GM12874 (cell line): ENCODE measurements around the gene APBA2.

Experiments used
- CTCF ChIP-seq: IDR thresholded peaks from 2 replicates; pipeline ENCODE4 v1.5.1; 2011; ENCODE audit warnings: low read depth, mild to moderate bottlenecking, control low read depth, low read length, moderate library complexity; ENCODE audit not compliant: insufficient read depth

The APBA2 gene

GRCh38 chr15:29048011-29048410 lies 162.2 kb downstream of the APBA2 start:
- TF ChIP-seq CTCF = no peak

GRCh38 chr15:29050870-29051269 lies 165.1 kb downstream of the APBA2 start:
- TF ChIP-seq CTCF = no peak

- no peak for TF ChIP-seq CTCF
Observed at GRCh38 chr15:29051422-29051821, 165.6 kb downstream of the APBA2 start.

GRCh38 chr15:29053006-29053405 lies 167.2 kb downstream of the APBA2 start:
- TF ChIP-seq CTCF = no peak

- no peak for TF ChIP-seq CTCF
Observed at GRCh38 chr15:29053661-29054131, 167.9 kb downstream of the APBA2 start.

- TF ChIP-seq CTCF = no peak
Observed at GRCh38 chr15:29054171-29055045, 168.6 kb downstream of the APBA2 start.

GRCh38 chr15:29055876-29056275 lies 170.1 kb downstream of the APBA2 start:
- no peak for TF ChIP-seq CTCF
